ENCODE results near the gene ILDR2.

Gene ILDR2

GRCh38 chr1:166960858-166961474 lies 14.4 kb downstream of the ILDR2 start:
- no peak for TF ChIP-seq CTCF (IDR thresholded peaks at IDR 0.05)

GRCh38 chr1:166956872-166957271 lies 18.5 kb downstream of the ILDR2 start:
- TF ChIP-seq CTCF (IDR thresholded peaks at IDR 0.05): no peak

GRCh38 chr1:166956057-166956850 lies 19.1 kb downstream of the ILDR2 start:
- TF ChIP-seq CTCF (IDR thresholded peaks at IDR 0.05): no peak

- TF ChIP-seq CTCF (IDR thresholded peaks at IDR 0.05): no peak
Measured at GRCh38 chr1:166953491-166953890, 21.8 kb downstream of the ILDR2 start.

- no peak for TF ChIP-seq CTCF (IDR thresholded peaks at IDR 0.05)
Measured at GRCh38 chr1:166952002-166952746, 23.2 kb downstream of the ILDR2 start.

GRCh38 chr1:166951050-166951449 lies 24.3 kb downstream of the ILDR2 start:
- TF ChIP-seq CTCF (IDR thresholded peaks at IDR 0.05): no peak

GRCh38 chr1:166950156-166950555 lies 25.2 kb downstream of the ILDR2 start:
- TF ChIP-seq CTCF (IDR thresholded peaks at IDR 0.05): no peak

Data from LNCAP (cell line).